ENCODE results near the gene SOWAHD. TPM values are rescaled to one million over a fixed set of nuclear protein-coding genes. Genes with fewer than 3 reads are reported as not detected.
"Not testable (repeated sequence)": the region's sequence is repeated elsewhere in the genome, so short reads cannot be mapped to it uniquely, and the experiment has no call there.

The SOWAHD gene
- total RNA-seq, 1 experiment from 2014 or later, result not detected

- H3K27me3 Mint-ChIP-seq (ENCODE audit: insufficient read depth, unreplicated experiment), result no peaks in the 10 kb centered on the region
- no peaks in the 10 kb centered on the region for H3K4me1 Mint-ChIP-seq (ENCODE audit: insufficient read depth, unreplicated experiment)
- peaks cover 14% of the 10 kb centered on the region for H3K9me3 Mint-ChIP-seq (ENCODE audit: unreplicated experiment)
- TF ChIP-seq CTCF (IDR thresholded peaks at IDR 0.05; ENCODE audit: unreplicated experiment), result no peak
- DNase-seq (ENCODE audit: unreplicated experiment), result no peak
- H3K27ac Mint-ChIP-seq (ENCODE audit: low read depth, unreplicated experiment), result no peak overlapping the region
- H3K4me3 Mint-ChIP-seq (ENCODE audit: unreplicated experiment), result no peak overlapping the region
- intact Hi-C loops (cut with micrococcal nuclease), result no loop called here
- ChIA-PET POLR2A (interaction anchor here (0.7 kb wide), 1 partner anchor 9 kb away, joined by 4 read pairs; no protein-coding TSS in a partner anchor), CTCF (no interaction called here)
- no TSS peak for BruUV-seq (replicated peaks)
- no peaks in the 10 kb centered on the region for H3K36me3 Mint-ChIP-seq (ENCODE audit: insufficient read depth, unreplicated experiment)
Observed at GRCh38 chrX:119802546-119802945, 44.2 kb downstream of the SOWAHD start.

GRCh38 chrX:119808461-119808860, 50.1 kb downstream of the SOWAHD start:
- ChIA-PET CTCF (interaction anchor here (0.6 kb wide), 1 partner anchor 382 kb away, joined by 5 read pairs; no protein-coding TSS in a partner anchor), POLR2A (interaction anchor here (2.5 kb wide), 1 partner anchor 17 kb away, joined by 7 read pairs; the partner anchor contains the start of gene RPL39)
- H3K9me3 Mint-ChIP-seq (ENCODE audit: unreplicated experiment); BruUV-seq (replicated peaks); DNase-seq (ENCODE audit: unreplicated experiment); H3K27ac Mint-ChIP-seq (ENCODE audit: low read depth, unreplicated experiment); H3K4me3 Mint-ChIP-seq (ENCODE audit: unreplicated experiment); intact Hi-C loops (cut with micrococcal nuclease); H3K4me1 Mint-ChIP-seq (ENCODE audit: insufficient read depth, unreplicated experiment); H3K36me3 Mint-ChIP-seq (ENCODE audit: insufficient read depth, unreplicated experiment): not testable (repeated sequence)
- peaks cover 14% of the 10 kb centered on the region for H3K27me3 Mint-ChIP-seq (ENCODE audit: insufficient read depth, unreplicated experiment)

GRCh38 chrX:119809185-119809666, 50.8 kb downstream of the SOWAHD start:
- no TSS peak for BruUV-seq (replicated peaks)

More at GRCh38 chrX:119809185-119809666, 50.8 kb downstream of the SOWAHD start:
- CTCF ChIA-PET, result interaction anchor here (0.5 to 0.6 kb wide), 2 partner anchors 74 to 382 kb away, joined by 3 to 5 read pairs; no protein-coding TSS in a partner anchor
- Mint-ChIP-seq H3K27ac (ENCODE audit: low read depth, unreplicated experiment) (no peak overlapping the region), H3K4me3 (ENCODE audit: unreplicated experiment) (no peak overlapping the region), H3K36me3 (ENCODE audit: insufficient read depth, unreplicated experiment) (no peaks in the 10 kb centered on the region), H3K4me1 (ENCODE audit: insufficient read depth, unreplicated experiment) (no peaks in the 10 kb centered on the region), H3K27me3 (ENCODE audit: insufficient read depth, unreplicated experiment) (peaks cover 14% of the 10 kb centered on the region), H3K9me3 (ENCODE audit: unreplicated experiment) (no peaks in the 10 kb centered on the region)
- POLR2A ChIA-PET, result interaction anchor here (2.5 kb wide), 1 partner anchor 17 kb away, joined by 7 read pairs; the partner anchor contains the start of gene RPL39
- no peak for DNase-seq (ENCODE audit: unreplicated experiment)
- intact Hi-C loops (cut with micrococcal nuclease), result no loop called here
- no peak for TF ChIP-seq CTCF (IDR thresholded peaks at IDR 0.05; ENCODE audit: unreplicated experiment)

Other genes starting within 250 kb of the SOWAHD start
- 23.6 and 27.1 TPM in 2 replicates for gene STEEP1, start 193.2 kb upstream of the SOWAHD start, total RNA-seq (2022)
- 52.2 and 66.9 TPM in 2 replicates for gene UBE2A, start 184.0 kb upstream of the SOWAHD start, total RNA-seq (2022)
- 12.5 and 16.1 TPM in 2 replicates for gene NKRF, start 152.2 kb upstream of the SOWAHD start, total RNA-seq (2022)
- gene SEPTIN6, start 65.4 kb upstream of the SOWAHD start, total RNA-seq (2022), result 3.8 and 4.7 TPM in 2 replicates
- 1,826 and 1,944 TPM in 2 replicates for gene RPL39, start 33.0 kb downstream of the SOWAHD start, total RNA-seq (2022)
- 17.4 and 18.5 TPM in 2 replicates for gene UPF3B, start 94.4 kb downstream of the SOWAHD start, total RNA-seq (2022)
- gene RNF113A, start 113.1 kb downstream of the SOWAHD start, total RNA-seq (2022), result 19.0 and 23.0 TPM in 2 replicates
- 76.7 and 82.8 TPM in 2 replicates for gene NDUFA1, start 113.2 kb downstream of the SOWAHD start, total RNA-seq (2022)
- not detected in 2 replicates for gene AKAP14, start 137.3 kb downstream of the SOWAHD start, total RNA-seq (2022)
- 10.4 and 13.8 TPM in 2 replicates for gene NKAP, start 185.2 kb downstream of the SOWAHD start, total RNA-seq (2022)

All from MCF 10A (cell line).